Hepatic stellate cell (primary cell): ENCODE results near the gene KLHL30.
"Not testable (repeated sequence)": the region's sequence is repeated elsewhere in the genome, so short reads cannot be mapped to it uniquely, and the experiment has no call there.

Experiments
- DNase-seq: peaks from one replicate; pipeline ENCODE4 v3.0.0; 2011; ENCODE audit warnings: low spot score

Gene KLHL30

GRCh38 chr2:238161291-238162051, 23.0 kb downstream of the KLHL30 start:
- DNase-seq: no peak

DNA sequence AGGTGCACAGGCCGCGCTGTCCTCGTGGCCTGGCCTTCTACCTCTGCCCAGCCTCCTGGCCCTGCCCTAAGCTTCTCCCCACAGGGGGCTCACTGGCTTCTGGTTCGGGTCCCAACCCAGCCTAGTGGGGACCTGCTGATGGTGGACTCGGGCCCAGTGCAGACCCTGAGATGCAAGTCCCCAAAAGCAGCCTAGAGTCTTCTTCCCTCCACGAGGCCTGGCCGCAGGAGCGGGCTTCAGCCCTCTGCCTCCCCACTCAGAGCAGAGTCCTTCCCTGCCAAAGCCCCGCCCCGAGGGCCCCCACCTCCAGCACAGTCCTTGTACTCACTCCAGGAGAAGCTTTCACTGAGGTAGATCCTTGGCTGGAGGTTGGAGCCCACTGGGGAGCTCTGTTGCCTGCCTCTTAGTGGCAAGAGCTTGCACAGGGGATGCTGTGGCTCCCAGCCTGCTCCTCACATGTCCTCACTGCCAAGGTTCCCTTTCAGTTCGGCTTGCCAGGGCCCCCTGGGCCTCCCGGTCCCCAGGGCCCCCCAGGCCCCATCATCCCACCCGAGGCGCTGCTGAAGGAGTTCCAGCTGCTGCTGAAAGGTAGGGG, 23.9 kb downstream of the KLHL30 start:
- DNase-seq: no peak

GRCh38 chr2:238162846-238163441, 24.5 kb downstream of the KLHL30 start:
- DNase-seq: no peak

DNA sequence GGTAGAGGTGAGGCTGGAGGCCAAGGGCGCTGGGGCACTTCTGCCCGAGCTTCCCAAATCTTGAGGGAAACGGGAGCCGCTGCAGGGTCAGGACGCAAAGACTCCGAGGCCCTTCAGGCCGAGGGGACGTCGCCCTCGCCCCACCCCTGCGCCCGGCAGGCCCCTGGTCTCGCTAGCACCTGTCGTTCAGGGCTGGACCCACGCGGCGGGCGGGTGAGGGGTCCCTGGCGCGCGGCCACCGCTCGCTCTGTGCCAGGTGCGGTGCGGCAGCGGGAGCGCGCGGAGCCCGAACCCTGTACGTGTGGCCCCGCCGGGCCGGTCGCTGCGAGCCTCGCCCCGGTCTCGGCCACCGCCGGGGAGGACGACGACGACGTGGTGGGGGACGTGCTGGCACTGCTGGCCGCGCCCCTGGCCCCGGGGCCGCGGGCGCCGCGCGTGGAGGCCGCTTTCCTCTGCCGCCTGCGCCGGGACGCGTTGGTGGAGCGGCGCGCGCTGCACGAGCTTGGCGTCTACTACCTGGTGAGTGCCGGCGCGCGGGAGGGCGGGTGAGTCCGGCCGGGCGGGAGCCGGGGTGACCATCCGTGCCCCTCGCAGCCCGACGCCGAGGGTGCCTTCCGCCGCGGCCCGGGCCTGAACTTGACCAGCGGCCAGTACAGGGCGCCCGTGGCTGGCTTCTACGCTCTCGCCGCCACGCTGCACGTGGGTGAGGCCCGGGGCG, 25.2 kb downstream of the KLHL30 start:
- no peak for DNase-seq

DNA sequence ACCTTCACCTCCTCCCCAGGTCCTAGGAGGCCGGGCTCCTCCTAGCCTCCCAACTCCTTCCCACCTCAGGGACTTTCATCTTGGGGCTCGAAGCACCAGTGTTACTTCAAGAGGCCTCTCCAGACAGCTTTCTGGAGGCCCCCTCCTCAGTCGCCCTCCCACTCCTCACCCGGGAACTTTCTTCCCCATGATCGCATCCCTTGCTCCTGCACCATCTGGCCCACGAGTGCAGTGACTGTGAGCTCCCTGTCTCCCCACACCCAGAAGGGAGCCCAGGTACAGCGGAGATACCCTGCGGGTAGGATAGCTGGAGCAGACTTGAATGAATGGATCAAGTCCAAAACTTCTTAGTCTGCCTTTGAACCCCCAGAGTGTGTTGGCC, 26.4 kb downstream of the KLHL30 start:
- no peak for DNase-seq

DNA sequence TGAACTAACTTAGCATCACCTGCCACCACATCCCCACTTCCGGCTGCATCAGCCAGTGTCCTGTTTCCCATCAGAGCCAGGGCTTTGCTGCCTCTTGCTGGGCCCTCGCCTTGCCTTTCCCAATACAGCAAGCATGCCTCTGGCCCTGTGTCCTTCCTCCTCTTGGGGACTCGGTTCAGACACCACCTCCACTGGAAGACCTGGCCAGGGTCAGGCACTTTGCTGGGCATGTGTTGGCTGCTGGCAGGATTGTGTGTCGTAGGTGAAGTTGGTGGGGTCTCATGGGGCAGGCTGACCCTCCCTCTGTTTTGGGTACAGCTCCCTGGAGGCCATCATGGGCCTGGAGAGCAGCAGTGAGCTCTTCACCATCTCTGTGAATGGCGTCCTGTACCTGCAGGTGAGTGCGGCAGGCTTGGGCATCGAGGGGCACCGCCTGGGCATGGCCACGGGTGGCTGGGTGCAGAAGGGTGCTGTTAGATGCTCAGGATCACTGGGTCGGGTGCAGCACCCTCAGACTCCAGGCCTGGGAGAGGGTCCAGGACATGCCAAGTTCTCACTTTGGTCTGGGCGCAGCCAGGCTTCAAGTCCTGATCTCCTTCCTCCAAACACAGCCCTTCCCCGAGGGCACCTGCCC, 26.9 kb downstream of the KLHL30 start:
- DNase-seq: no peak

DNA sequence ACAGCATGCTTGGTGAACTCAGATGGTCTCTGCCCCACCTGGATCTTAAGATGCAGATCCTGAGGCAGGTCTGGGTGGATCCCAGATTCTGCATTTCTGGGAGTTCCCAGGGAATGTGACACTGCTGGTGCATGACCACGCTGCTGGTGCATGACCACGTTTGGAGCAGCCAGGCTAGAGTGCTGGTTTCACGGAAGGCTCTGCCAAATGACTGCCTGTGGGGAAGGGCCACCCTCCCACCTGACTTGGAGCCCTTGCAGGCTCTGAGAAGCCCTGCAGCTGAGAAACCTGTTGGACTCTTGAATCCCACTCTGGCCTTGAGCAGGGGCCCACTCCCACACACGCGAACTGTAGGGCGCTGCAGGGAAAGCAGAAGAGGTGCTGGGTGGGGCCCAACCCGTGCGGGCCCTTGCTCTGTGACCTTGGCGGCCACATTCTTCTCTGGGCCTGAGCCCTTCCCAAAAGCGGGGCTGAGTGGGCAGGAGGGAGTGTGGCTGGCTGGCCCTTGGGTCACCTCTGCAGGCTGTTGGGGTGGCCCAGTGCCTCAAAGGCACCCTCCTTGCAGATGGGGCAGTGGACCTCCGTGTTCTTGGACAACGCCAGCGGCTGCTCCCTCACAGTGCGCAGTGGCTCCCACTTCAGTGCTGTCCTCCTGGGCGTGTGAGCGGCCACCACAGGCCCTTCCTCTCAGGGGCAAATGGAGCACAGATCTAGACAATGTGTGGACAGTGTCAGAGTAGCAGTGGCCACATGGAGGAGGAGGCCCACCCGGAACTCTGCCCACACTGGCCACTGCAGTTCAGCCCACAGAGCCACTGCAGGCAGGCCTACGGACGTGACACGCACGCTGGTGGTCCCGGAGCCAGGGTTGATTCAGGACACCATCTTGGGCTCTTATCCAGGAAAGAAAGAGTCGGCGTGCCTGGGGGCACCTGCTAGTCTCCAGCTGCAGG, 28.2 kb downstream of the KLHL30 start:
- no peak for DNase-seq

DNA sequence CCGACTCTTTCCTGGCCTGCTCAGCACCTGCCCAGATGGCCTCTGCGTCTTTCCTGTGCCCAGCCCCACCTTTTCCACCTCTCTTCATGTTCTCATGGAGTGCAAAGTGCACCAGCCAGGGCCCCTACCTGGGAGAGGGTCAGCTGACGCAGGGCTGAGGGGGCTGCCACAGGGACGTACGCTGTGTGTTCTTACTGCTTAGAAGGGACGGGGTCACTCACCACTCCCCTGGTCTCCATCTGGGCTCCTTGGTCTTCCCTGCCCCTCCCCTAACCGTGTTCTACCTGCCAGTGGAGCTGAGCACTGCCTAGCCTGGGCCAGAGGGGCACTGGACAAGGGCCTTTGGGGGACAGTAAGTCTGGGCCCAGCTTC, 28.9 kb downstream of the KLHL30 start:
- DNase-seq: no peak

- peak; percentile 54 for DNase-seq
Observed at GRCh38 chr2:238167761-238168160, 29.3 kb downstream of the KLHL30 start.

DNA sequence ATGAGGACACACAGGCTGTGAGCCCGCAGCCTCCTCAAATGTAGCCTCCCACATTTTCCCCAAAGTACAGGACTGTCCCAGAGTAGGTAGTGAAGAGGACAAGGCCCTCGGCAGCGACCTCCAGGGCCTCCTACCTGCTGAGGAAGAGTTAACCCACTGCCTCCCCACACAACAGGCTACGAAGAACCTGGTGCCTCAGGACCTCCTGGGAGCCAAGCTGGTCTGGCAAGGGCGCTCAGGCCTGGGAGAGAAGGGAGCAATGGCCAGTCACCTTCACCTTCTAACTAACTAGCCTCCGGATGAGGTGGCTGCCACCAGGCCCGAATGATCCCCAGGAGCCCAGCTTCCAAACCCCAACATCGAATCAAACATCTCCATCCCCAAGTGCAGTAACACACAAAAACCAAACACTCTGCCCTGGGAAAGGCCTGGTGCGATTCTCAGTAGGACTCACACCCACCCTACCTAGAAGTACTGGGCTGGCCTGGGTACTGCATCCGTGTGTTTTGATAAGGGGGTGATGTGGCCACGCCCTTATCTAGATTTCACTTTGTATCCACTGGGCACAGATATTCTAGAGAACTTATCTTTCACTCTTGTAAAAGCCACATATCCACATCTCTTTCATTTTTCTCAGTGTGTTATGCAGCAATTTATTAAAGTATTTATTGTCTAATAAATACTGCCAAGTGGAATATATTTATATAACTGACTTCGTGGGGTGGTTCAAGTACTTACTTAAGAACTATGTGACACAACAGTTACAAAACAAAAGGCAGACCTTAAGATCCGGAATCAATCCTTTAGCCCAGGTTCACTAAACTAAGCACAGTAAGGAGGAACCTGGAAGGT, 30.0 kb downstream of the KLHL30 start:
- DNase-seq: no peak

- peak; percentile 86 for DNase-seq
Observed at GRCh38 chr2:238169048-238169707, 30.7 kb downstream of the KLHL30 start.

DNA sequence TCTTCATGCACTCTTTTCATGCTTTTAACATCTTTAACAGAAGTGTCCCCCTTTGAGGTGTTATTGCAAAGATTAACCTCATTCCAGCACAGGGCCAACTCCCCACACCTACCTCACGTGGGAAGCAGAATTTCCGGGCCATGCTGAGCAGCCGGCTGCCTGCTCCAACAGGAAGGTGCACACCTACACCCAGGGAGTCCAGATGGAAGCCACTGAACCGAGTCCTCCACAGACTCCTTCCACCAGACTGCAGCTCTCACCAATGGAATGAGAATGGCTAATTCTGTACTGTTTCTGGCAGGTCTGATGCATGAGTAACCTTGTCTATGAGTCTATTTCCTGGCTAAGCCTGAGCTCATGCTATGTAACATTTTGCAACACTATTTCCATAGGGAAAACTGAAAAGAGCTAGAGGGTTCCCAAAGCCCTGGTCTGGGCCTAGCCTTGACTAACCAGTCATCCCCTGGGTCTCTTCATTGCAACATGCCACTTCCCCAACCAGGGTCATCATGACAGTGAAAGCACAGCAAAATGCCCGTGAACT, 31.3 kb downstream of the KLHL30 start:
- peak; percentile 97 for DNase-seq

DNA sequence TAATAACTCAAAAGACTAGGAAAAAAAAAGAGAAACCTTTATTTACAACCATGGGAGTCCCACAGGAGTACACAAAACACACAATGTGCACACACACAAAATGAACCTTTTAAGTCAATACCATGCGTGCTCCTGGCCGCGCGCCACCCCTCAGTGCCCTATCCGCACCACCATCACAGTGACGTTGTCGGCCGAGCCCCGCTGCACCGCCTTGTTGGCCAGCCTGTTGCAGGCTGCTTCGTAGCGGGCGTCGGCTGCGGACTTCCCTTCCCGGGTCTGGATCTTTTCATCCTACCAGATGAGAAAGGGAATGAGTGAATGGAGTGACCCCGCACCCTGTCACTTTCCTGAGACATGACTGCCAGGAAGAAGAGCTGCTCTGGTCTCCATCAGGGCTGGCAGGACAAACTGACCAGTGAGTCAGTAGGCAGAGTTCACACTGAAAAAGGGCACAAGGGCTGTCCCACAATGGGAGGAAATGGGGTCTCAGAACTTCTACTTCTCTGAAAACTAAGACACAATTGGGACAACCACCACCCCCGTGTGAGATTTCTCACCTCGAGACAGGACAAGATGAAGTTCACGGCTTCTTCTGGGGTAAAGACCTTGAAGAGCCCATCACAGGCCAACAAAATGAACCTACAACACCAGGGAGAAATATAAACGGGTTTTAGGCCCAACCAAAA, 32.1 kb downstream of the KLHL30 start:
- no peak for DNase-seq

DNA sequence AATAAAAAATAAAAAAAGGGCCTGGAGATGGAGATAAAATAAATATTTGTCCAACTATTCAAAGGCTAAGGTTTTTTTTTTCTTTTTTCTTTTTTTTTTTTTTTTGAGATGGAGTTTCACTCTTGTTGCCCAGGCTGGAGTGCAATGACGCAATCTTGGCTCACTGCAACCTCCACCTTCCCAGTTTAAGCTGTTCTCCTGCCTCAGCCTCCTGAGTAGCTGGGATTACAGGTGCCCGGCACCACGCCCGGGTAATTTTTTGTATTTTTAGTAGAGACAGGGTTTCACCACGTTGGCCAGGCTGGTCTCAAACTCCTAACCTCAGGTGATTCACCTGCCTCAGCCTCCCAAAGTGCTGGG, 32.6 kb downstream of the KLHL30 start:
- DNase-seq: not testable (repeated sequence)

DNA sequence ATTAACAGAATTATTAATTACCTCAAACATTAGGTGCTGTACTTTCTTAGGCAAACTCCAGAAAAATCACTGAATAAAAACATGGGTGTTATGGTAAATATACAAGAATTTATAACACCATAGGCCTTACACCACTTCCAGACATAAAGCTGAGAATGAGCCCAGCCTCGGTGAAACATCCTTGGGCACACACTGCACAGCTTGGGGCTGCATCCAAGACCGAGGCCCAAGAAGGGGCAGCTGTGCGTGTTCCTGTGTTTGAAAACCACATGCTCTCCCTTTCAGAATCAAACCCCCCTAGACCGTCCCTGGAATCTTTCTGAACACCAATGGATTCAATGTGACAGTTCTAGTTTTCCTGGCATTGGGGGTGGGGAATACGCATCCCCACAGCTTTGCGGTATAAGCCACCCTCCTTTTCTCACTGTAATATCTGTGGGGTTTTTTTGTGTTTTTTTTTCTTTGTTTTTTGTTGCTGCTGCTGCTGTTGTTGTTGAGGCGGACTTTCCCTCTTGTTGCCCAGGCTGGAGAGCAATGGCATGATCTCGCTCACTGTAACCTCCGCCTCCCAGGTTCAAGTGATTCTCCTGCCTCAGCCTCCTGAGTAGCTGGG, 33.2 kb downstream of the KLHL30 start:
- DNase-seq: no peak

DNA sequence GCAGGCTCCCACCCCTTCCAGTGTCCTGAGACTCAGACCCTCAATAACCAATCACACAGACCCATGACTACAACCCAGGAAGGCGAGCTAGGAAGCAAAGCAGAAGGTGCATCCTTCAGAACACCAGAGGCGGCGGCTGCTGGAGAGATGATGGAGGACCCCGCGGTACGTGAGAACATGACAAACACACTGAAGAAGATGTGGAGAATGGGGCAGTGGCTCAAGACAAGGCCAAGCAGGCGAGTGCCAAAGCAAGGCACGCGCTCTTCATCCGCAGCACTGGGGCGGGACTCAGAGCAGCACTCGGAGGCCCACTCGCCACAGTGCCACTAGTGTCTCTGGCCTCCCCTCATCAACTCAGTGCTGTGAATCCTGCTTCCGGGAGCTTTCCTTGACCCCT, 34.0 kb downstream of the KLHL30 start:
- DNase-seq: no peak

DNA sequence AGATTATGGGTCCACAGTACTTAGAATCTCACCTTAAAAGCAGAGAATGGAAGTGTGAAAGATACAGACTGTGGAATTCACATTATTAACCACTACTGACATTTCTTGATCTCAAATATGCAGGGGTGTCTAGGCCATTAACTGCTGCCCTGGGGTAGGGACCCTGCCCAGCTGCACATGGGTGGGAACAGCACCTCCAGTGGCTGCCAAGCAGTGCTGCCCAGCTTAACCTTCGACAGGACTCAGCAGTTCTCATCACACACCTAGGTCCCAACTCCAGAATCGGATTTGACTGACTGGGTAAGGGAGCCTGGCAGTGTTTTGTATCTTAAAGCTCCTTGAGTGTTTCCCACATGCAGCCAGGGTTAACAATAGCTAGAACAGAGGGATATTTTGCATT, 35.2 kb downstream of the KLHL30 start:
- no peak for DNase-seq

GRCh38 chr2:238174291-238174690, 35.8 kb downstream of the KLHL30 start:
- no peak for DNase-seq

GRCh38 chr2:238174701-238175100, 36.2 kb downstream of the KLHL30 start:
- DNase-seq: no peak
